Progenitor cell of endocrine pancreas (in vitro differentiated cells): ENCODE results near the gene TRHDE. TPM values are rescaled to one million over a fixed set of nuclear protein-coding genes. Genes with fewer than 3 reads are reported as not detected.

Experiments used
- DNase-seq: peaks from one replicate; pipeline ENCODE4 v3.0.0; 2021; ENCODE audit warnings: low spot score; ENCODE audit not compliant: unreplicated experiment
- H3K27ac Mint-ChIP-seq: 2 replicates; pipeline ENCODE4 v1.8.0; 2021; ENCODE audit warnings: mild to moderate bottlenecking, moderate library complexity, mixed read lengths
- H3K27me3 Mint-ChIP-seq: 2 replicates; pipeline ENCODE4 v1.8.0; 2021; ENCODE audit warnings: mixed read lengths
- H3K36me3 Mint-ChIP-seq: 2 replicates; pipeline ENCODE4 v1.8.0; 2022; ENCODE audit warnings: mixed read lengths; ENCODE audit not compliant: insufficient read depth
- H3K4me1 Mint-ChIP-seq: 2 replicates; pipeline ENCODE4 v1.8.0; 2021; ENCODE audit warnings: low read depth, mixed read lengths
- H3K4me3 Mint-ChIP-seq: 2 replicates; pipeline ENCODE4 v1.8.0; 2021; ENCODE audit warnings: low read depth, mild to moderate bottlenecking, moderate library complexity, mixed read lengths
- H3K9me3 Mint-ChIP-seq: 2 replicates; pipeline ENCODE4 v1.8.0; 2021; ENCODE audit warnings: low read depth, mixed read lengths
- total RNA-seq: library from RNA; stranded (reverse); gene quantifications from 2 replicates; pipeline ENCODE4 v1.2.1, GENCODE V29; 2021
- TF ChIP-seq, protein P1 (sequence below): fragments of 200-600 bp; sonication (generic); IDR thresholded peaks from one replicate; pipeline ENCODE4 v1.5.0; 2021; ENCODE audit warnings: antibody characterized with exemption, mild to moderate bottlenecking; ENCODE audit not compliant: unreplicated experiment

Gene TRHDE
- total RNA-seq, 1 donor from 2014 or later: 2.7 TPM

DNA sequence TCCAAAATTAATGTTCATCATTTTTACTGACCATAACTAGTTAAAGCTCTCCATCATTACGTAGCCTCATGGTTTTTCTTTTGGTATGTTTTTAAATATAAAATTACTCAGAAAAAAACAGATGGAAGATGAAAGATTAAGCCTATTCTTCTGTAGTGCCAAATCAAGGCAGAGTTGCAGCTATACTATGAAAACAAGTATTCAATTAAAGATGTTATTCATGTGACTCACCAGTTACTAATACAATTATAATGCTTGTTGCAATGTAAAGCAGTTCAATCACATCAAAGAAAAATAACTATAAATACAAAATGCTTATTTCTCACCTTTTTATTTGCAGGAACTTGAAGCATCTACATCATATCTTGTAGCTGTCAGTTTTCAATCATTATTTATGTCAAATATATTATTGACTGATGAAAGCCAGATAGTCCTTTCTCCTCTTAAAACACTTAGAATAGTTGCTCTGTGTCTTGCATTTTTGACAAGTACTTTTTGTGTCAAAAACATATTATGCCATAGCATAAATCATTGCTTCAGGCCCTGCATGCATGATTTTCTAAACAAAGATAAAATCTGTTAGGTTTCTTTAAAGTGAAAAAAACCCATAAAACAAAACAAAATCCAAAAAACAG is 36.0 kb upstream of the TRHDE start:
- Mint-ChIP-seq H3K4me3 (no peak overlapping the region), H3K4me1 (no peaks in the 10 kb centered on the region), H3K36me3 (no peaks in the 10 kb centered on the region), H3K9me3 (no peaks in the 10 kb centered on the region), H3K27ac (no peak overlapping the region), H3K27me3 (no peaks in the 10 kb centered on the region)
- TF ChIP-seq, protein P1, sequence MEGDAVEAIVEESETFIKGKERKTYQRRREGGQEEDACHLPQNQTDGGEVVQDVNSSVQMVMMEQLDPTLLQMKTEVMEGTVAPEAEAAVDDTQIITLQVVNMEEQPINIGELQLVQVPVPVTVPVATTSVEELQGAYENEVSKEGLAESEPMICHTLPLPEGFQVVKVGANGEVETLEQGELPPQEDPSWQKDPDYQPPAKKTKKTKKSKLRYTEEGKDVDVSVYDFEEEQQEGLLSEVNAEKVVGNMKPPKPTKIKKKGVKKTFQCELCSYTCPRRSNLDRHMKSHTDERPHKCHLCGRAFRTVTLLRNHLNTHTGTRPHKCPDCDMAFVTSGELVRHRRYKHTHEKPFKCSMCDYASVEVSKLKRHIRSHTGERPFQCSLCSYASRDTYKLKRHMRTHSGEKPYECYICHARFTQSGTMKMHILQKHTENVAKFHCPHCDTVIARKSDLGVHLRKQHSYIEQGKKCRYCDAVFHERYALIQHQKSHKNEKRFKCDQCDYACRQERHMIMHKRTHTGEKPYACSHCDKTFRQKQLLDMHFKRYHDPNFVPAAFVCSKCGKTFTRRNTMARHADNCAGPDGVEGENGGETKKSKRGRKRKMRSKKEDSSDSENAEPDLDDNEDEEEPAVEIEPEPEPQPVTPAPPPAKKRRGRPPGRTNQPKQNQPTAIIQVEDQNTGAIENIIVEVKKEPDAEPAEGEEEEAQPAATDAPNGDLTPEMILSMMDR: no peak
- DNase-seq: no peak

DNA sequence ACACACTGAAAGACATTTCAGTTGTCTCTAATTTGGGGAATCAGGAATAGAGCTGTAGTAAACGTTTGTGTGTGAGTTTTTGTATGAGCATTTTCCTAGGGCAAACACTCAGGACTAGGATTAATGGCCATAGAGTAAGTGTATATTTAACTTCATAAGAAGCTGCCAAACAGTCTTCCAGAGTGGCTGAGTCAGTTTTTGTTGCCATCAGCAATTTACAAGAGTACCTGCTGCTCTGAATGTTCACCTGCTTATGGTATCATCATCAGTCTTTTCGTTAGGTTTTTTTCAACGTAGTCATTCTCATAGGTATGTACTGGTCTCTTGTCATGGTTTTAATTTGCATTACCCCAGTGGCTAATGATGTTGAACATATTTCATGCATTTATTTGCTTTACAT is 30.6 kb upstream of the TRHDE start:
- Mint-ChIP-seq H3K9me3 (no peaks in the 10 kb centered on the region), H3K27ac (no peak overlapping the region), H3K4me1 (no peaks in the 10 kb centered on the region), H3K4me3 (no peak overlapping the region), H3K36me3 (no peaks in the 10 kb centered on the region), H3K27me3 (no peaks in the 10 kb centered on the region)
- TF ChIP-seq, protein P1: no peak
- DNase-seq: no peak

DNA sequence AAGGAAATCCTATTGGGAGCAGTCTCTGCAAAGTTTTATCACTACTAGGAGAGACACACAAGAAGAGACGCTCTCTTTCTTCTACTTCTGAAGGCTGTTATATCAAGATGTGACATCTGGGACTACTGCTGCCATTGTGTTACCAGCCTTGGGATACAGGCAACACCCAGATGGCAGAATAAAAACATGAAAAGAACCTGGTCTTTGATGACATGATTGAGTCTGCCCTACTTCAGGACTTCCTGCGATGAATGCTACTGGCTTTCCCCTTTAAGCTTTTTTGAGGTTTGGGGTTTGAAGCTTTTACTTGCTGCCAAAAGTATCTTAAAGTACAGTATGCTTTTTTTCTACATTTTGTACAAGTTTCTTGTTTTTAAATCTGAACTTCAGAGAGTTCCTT is 29.2 kb upstream of the TRHDE start:
- no peak for DNase-seq
- Mint-ChIP-seq H3K27me3 (no peaks in the 10 kb centered on the region), H3K4me3 (no peak overlapping the region), H3K27ac (no peak overlapping the region), H3K36me3 (no peaks in the 10 kb centered on the region), H3K4me1 (no peaks in the 10 kb centered on the region), H3K9me3 (no peaks in the 10 kb centered on the region)
- TF ChIP-seq, protein P1: no peak

DNA sequence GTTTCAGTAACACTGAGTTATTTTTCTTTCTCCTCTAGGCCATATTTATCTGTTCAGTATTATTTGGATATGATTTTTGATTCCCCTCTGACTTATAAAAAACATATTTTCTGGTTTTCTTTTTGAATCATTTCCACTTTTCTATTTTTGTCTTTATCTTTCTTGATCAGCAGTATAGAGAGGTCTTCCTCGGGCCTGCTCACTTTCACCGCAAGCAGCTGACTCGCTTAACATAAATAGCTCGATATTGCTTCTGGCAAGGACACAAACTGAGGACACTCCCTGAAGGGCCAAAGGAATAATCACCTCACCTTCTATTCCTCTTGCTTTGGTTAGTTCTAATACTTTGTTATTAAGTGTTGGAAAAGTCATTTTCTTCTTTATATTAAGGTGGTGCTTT is 25.8 kb upstream of the TRHDE start:
- H3K4me3 Mint-ChIP-seq: no peak overlapping the region
- no peak overlapping the region for H3K27ac Mint-ChIP-seq
- H3K36me3 Mint-ChIP-seq: no peaks in the 10 kb centered on the region
- H3K27me3 Mint-ChIP-seq: no peaks in the 10 kb centered on the region
- TF ChIP-seq, protein P1: no peak
- no peaks in the 10 kb centered on the region for H3K9me3 Mint-ChIP-seq
- no peak for DNase-seq
- H3K4me1 Mint-ChIP-seq: no peaks in the 10 kb centered on the region

DNA sequence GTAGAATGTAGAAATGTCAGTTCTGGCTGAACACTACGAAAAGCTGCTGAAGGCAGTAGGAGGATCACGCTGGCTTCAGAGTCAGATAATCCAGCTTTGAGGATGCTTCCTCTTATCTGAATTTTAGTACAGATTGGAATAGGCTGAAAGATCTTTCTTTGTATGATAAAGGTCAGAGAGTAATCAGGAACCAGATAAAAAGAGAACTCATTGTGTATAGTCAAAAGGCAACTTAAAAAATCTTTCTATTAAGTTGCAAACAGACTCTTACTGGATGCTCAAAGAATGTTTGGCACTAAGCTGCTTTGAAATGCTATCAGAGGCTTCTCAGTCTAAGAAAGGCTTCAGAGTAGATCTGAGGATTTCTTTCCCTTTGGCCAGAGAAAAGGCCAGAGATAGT is 21.8 kb upstream of the TRHDE start:
- no peak for DNase-seq
- Mint-ChIP-seq H3K9me3 (no peaks in the 10 kb centered on the region), H3K36me3 (no peaks in the 10 kb centered on the region), H3K27ac (no peak overlapping the region), H3K27me3 (no peaks in the 10 kb centered on the region), H3K4me3 (no peak overlapping the region), H3K4me1 (no peaks in the 10 kb centered on the region)
- TF ChIP-seq, protein P1: no peak
